ENCODE results near the gene METTL4.

DNA sequence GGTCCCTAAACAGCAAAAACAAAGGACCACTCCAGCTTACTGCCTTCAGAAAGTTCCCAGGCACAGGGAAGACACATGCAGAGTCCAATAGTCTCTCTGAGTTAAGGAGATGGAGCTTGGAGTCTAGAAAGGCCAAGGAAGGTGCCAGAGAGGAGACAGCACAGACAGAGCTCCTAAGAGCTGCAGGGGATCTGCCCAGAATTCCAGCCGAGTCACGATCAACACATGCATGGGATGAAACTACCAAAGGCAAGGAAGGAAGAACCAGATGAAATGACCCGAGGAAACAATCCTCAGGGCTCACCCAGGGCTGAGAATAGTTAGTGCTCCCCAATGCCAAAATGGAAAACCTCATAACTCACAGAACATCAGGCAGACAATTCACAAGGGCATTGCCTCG, 15.4 kb downstream of the METTL4 start:
- TF ChIP-seq POLR2A (IDR thresholded peaks at IDR 0.05) (no peak), POLR2AphosphoS5 (IDR thresholded peaks at IDR 0.05) (no peak), EP300 (IDR thresholded peaks at IDR 0.05) (no peak)
- TF ChIP-seq, protein P1, sequence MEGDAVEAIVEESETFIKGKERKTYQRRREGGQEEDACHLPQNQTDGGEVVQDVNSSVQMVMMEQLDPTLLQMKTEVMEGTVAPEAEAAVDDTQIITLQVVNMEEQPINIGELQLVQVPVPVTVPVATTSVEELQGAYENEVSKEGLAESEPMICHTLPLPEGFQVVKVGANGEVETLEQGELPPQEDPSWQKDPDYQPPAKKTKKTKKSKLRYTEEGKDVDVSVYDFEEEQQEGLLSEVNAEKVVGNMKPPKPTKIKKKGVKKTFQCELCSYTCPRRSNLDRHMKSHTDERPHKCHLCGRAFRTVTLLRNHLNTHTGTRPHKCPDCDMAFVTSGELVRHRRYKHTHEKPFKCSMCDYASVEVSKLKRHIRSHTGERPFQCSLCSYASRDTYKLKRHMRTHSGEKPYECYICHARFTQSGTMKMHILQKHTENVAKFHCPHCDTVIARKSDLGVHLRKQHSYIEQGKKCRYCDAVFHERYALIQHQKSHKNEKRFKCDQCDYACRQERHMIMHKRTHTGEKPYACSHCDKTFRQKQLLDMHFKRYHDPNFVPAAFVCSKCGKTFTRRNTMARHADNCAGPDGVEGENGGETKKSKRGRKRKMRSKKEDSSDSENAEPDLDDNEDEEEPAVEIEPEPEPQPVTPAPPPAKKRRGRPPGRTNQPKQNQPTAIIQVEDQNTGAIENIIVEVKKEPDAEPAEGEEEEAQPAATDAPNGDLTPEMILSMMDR (IDR thresholded peaks at IDR 0.05) = no peak
